Measurements from ENCODE around the gene FERMT3. TPM values are rescaled to one million over a fixed set of nuclear protein-coding genes. Genes with fewer than 3 reads are reported as not detected.

Gene FERMT3
- total RNA-seq, 4 donors from 2014 or later, result 2.8 to 10.4 (median 6.1) TPM

- H3K4me1 ChIP-seq, result no peaks in the 10 kb centered on the region
- no peak overlapping the region for H3K27ac ChIP-seq
- intact Hi-C loops (cut with DNase I; ENCODE audit: low total_unique reads) (no loop called here), in situ Hi-C loops (cut with MboI; ENCODE audit: low sequenced_read_pairs in 4 of 4) (no loop called here)
- no peak overlapping the region for H3K4me3 ChIP-seq
- TF ChIP-seq POLR2A (IDR thresholded peaks at IDR 0.05) (no peak), CTCF (IDR thresholded peaks at IDR 0.05 in 4 of 5, conservative IDR thresholded peaks at IDR 0.05 in 1 of 5) (no peak)
- no peak for DNase-seq
- no peaks in the 10 kb centered on the region for H3K27me3 ChIP-seq
- H3K9me3 ChIP-seq, result no peaks in the 10 kb centered on the region
- H3K36me3 ChIP-seq, result peaks cover 3 to 86% of the 10 kb centered on the region in 2 donors
- ATAC-seq, result no peak
These were observed 9.9 kb upstream of the FERMT3 start for GRCh38 chr11:64196626-64197025.

- Histone ChIP-seq H3K36me3 (peaks cover 4 to 96% of the 10 kb centered on the region in 2 donors), H3K4me1 (peaks cover 3 to 6% of the 10 kb centered on the region in 2 donors), H3K9me3 (no peaks in the 10 kb centered on the region), H3K4me3 (no peak overlapping the region), H3K27me3 (no peaks in the 10 kb centered on the region), H3K27ac (no peak overlapping the region)
- TF ChIP-seq CTCF (IDR thresholded peaks at IDR 0.05 in 4 of 5, conservative IDR thresholded peaks at IDR 0.05 in 1 of 5), result no peak
- no peak for TF ChIP-seq POLR2A (IDR thresholded peaks at IDR 0.05)
- no peak for DNase-seq
- intact Hi-C loops (cut with DNase I; ENCODE audit: low total_unique reads) (no loop called here), in situ Hi-C loops (cut with MboI; ENCODE audit: low sequenced_read_pairs in 4 of 4) (no loop called here)
- no peak for ATAC-seq
These were observed 8.0 kb upstream of the FERMT3 start for GRCh38 chr11:64198511-64198910.

GRCh38 chr11:64201543-64201942 is 5.0 kb upstream of the FERMT3 start:
- TF ChIP-seq POLR2A (IDR thresholded peaks at IDR 0.05) (no peak), CTCF (IDR thresholded peaks at IDR 0.05 in 4 of 5, conservative IDR thresholded peaks at IDR 0.05 in 1 of 5) (no peak)
- no peaks in the 10 kb centered on the region for H3K9me3 ChIP-seq
- H3K27me3 ChIP-seq, result no peaks in the 10 kb centered on the region
- intact Hi-C loops (cut with DNase I; ENCODE audit: low total_unique reads) (no loop called here), in situ Hi-C loops (cut with MboI; ENCODE audit: low sequenced_read_pairs in 4 of 4) (loop anchor here in 2 of 4 donors (5.0 kb wide), 1 partner anchor 96 kb away; no protein-coding TSS in a partner anchor)
- no peak overlapping the region for H3K27ac ChIP-seq
- ATAC-seq (no peak), DNase-seq (no peak)
- H3K36me3 ChIP-seq, result peaks cover 3 to 88% of the 10 kb centered on the region in 2 donors
- H3K4me3 ChIP-seq, result no peak overlapping the region
- peaks cover 17% of the 10 kb centered on the region in 2 donors for H3K4me1 ChIP-seq

GRCh38 chr11:64202992-64203391 is 3.5 kb upstream of the FERMT3 start:
- Histone ChIP-seq H3K27ac (peak overlapping the region in 2 of 4 donors; percentile 9 to 41), H3K4me1 (peaks cover 17 to 22% of the 10 kb centered on the region in 2 donors), H3K4me3 (no peak overlapping the region), H3K27me3 (no peaks in the 10 kb centered on the region), H3K9me3 (no peaks in the 10 kb centered on the region), H3K36me3 (peaks cover 3 to 76% of the 10 kb centered on the region in 2 donors)
- DNase-seq (no peak), ATAC-seq (no peak)
- intact Hi-C loops (cut with DNase I; ENCODE audit: low total_unique reads), result no loop called here
- TF ChIP-seq POLR2A (IDR thresholded peaks at IDR 0.05) (no peak), CTCF (IDR thresholded peaks at IDR 0.05 in 4 of 5, conservative IDR thresholded peaks at IDR 0.05 in 1 of 5) (no peak)
- in situ Hi-C loops (cut with MboI; ENCODE audit: low sequenced_read_pairs in 4 of 4), result loop anchor here in 2 of 4 donors (5.0 kb wide), 1 partner anchor 94 kb away; no protein-coding TSS in a partner anchor

All from gastrocnemius medialis (tissue), 4 donors.